Measurements from ENCODE around the gene SLC22A4. TPM values are rescaled to one million over a fixed set of nuclear protein-coding genes. Genes with fewer than 3 reads are reported as not detected.

Gene SLC22A4
- polyA plus RNA-seq, 1 donor (not counting 4 experiments of a cell fraction or from before 2014, with no cell fraction given) = 1.4 TPM

- no peak for DNase-seq (ENCODE audit: low read depth, low spot score)
- Histone ChIP-seq H3K79me2 (ENCODE audit: control insufficient read depth, insufficient read depth, low read length) (peaks cover 49% of the 10 kb centered on the region), H2AFZ (ENCODE audit: control insufficient read depth, low read length) (peak within 1 kb of the TSS; percentile 84), H3K9ac (ENCODE audit: control insufficient read depth, extremely low read depth, insufficient read depth, low read length) (peak within 1 kb of the TSS; percentile 94), H4K20me1 (ENCODE audit: control insufficient read depth, extremely low read depth, insufficient read depth, low read length) (no peaks in the 10 kb centered on the region), H3K27ac (ENCODE audit: control insufficient read depth, insufficient read depth, low read length) (peak within 1 kb of the TSS; percentile 90), H3K9me3 (ENCODE audit: control insufficient read depth, low read depth, low read length) (no peaks in the 10 kb centered on the region), H3K4me2 (ENCODE audit: control insufficient read depth, extremely low read depth, insufficient read depth, low read depth, low read length) (peak within 1 kb of the TSS; percentile 84), H3K9me1 (ENCODE audit: control insufficient read depth, extremely low read depth, insufficient read depth, low read length) (peaks cover 2% of the 10 kb centered on the region), H3K4me3 (ENCODE audit: control insufficient read depth in 2 of 3, extremely low read depth in 1 of 3, insufficient read depth in 2 of 3, low read depth in 1 of 3, low read length in 3 of 3) (peak within 1 kb of the TSS; percentile 58 to 88 (median 80)), H3K36me3 (ENCODE audit: control insufficient read depth in 2 of 2, extremely low read depth in 1 of 2, insufficient read depth in 2 of 2, low read length in 2 of 2) (peaks cover 0 to 2% of the 10 kb centered on the region in 2 experiments), H3K4me1 (ENCODE audit: control insufficient read depth, extremely low read depth, insufficient read depth, low read length) (peaks cover 38% of the 10 kb centered on the region), H3K27me3 (ENCODE audit: control insufficient read depth, extremely low read depth, insufficient read depth, low read length) (no peaks in the 10 kb centered on the region)
- no peak for TF ChIP-seq EZH2 (IDR thresholded peaks at IDR 0.05; ENCODE audit: low read length)
- TF ChIP-seq, protein P1, sequence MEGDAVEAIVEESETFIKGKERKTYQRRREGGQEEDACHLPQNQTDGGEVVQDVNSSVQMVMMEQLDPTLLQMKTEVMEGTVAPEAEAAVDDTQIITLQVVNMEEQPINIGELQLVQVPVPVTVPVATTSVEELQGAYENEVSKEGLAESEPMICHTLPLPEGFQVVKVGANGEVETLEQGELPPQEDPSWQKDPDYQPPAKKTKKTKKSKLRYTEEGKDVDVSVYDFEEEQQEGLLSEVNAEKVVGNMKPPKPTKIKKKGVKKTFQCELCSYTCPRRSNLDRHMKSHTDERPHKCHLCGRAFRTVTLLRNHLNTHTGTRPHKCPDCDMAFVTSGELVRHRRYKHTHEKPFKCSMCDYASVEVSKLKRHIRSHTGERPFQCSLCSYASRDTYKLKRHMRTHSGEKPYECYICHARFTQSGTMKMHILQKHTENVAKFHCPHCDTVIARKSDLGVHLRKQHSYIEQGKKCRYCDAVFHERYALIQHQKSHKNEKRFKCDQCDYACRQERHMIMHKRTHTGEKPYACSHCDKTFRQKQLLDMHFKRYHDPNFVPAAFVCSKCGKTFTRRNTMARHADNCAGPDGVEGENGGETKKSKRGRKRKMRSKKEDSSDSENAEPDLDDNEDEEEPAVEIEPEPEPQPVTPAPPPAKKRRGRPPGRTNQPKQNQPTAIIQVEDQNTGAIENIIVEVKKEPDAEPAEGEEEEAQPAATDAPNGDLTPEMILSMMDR (optimal IDR thresholded peaks at IDR 0.05 in 1 of 3, IDR thresholded peaks at IDR 0.05 in 1 of 3, conservative IDR thresholded peaks at IDR 0.05 in 1 of 3; ENCODE audit: extremely low read depth in 1 of 3, insufficient read depth in 2 of 3, low read length in 3 of 3) = no peak
- FAIRE-seq = no peak
- dilution Hi-C loops (cut with MboI; ENCODE audit: extremely low pct_ligation_motif_present, low sequenced_read_pairs) = no loop called here
These were observed 75.4 kb downstream of the SLC22A4 start, which contains the start of gene SLC22A5 for GRCh38 chr5:132369474-132370180. Gene SLC22A5 (plus strand): TSS chr5:132369710. CDS start chr5:132369973, 263 bp downstream.

DNA sequence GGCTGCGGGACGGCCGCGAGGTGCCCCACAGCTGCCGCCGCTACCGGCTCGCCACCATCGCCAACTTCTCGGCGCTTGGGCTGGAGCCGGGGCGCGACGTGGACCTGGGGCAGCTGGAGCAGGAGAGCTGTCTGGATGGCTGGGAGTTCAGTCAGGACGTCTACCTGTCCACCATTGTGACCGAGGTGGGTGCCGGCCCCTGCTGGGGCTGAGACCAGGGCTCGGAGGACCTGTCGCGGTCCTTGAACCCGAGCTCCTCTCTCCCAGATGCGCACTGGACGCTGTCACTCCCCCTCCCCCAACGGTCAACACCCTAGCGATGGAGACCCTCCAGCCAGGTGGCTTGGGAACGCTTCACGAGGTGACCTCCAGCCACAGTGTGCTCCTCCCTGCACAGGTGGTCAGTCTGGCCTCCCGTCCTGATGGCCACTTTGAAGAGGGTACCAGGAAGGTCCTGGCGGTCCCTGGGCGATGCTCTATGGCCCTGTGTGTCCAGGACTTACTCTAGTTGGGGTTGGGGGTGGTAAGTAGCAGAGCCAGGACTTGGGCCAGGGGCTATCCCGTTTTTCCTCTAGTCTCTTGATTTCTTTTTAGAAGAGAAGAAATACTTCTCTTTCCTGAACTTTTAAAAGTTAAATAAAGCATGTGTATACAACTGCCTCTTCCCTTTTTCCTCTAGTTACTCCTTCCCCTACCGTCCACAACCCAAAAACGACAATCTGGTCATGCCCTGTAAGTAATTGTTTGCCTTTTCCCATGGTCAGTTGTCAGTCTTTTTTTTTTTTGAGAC lies 76.2 kb downstream of the SLC22A4 start:
- TF ChIP-seq EZH2 (IDR thresholded peaks at IDR 0.05; ENCODE audit: low read length) = no peak
- TF ChIP-seq, protein P1 (optimal IDR thresholded peaks at IDR 0.05 in 1 of 3, IDR thresholded peaks at IDR 0.05 in 1 of 3, conservative IDR thresholded peaks at IDR 0.05 in 1 of 3; ENCODE audit: extremely low read depth in 1 of 3, insufficient read depth in 2 of 3, low read length in 3 of 3) = no peak
- H2AFZ ChIP-seq (ENCODE audit: control insufficient read depth, low read length) = peak overlapping the region; percentile 84
- peak overlapping the region; percentile 94 for H3K9ac ChIP-seq (ENCODE audit: control insufficient read depth, extremely low read depth, insufficient read depth, low read length)
- DNase-seq (ENCODE audit: low read depth, low spot score) (no peak), FAIRE-seq (no peak)
- peak overlapping the region; percentile 90 for H3K27ac ChIP-seq (ENCODE audit: control insufficient read depth, insufficient read depth, low read length)
- no peaks in the 10 kb centered on the region for H4K20me1 ChIP-seq (ENCODE audit: control insufficient read depth, extremely low read depth, insufficient read depth, low read length)
- peaks cover 2% of the 10 kb centered on the region for H3K9me1 ChIP-seq (ENCODE audit: control insufficient read depth, extremely low read depth, insufficient read depth, low read length)
- dilution Hi-C loops (cut with MboI; ENCODE audit: extremely low pct_ligation_motif_present, low sequenced_read_pairs) = no loop called here
- no peaks in the 10 kb centered on the region for H3K9me3 ChIP-seq (ENCODE audit: control insufficient read depth, low read depth, low read length)
- peak overlapping the region; percentile 58 to 88 (median 80) for H3K4me3 ChIP-seq (ENCODE audit: control insufficient read depth in 2 of 3, extremely low read depth in 1 of 3, insufficient read depth in 2 of 3, low read depth in 1 of 3, low read length in 3 of 3)
- no peaks in the 10 kb centered on the region for H3K27me3 ChIP-seq (ENCODE audit: control insufficient read depth, extremely low read depth, insufficient read depth, low read length)
- H3K4me2 ChIP-seq (ENCODE audit: control insufficient read depth, extremely low read depth, insufficient read depth, low read depth, low read length) = peak overlapping the region; percentile 84
- peaks cover 0 to 4% of the 10 kb centered on the region in 2 experiments for H3K36me3 ChIP-seq (ENCODE audit: control insufficient read depth in 2 of 2, extremely low read depth in 1 of 2, insufficient read depth in 2 of 2, low read length in 2 of 2)
- H3K4me1 ChIP-seq (ENCODE audit: control insufficient read depth, extremely low read depth, insufficient read depth, low read length) = peaks cover 36% of the 10 kb centered on the region
- peaks cover 49% of the 10 kb centered on the region for H3K79me2 ChIP-seq (ENCODE audit: control insufficient read depth, insufficient read depth, low read length)
